GM12872 (cell line): ENCODE data around the gene KRT4.

ENCODE experiments used
- TF ChIP-seq, protein P1 (sequence below): IDR thresholded peaks from 3 replicates; pipeline ENCODE4 v1.5.1; 2011; ENCODE audit warnings: low read depth, mild to moderate bottlenecking, low read length, moderate library complexity; ENCODE audit not compliant: insufficient read depth

KRT4 gene

DNA sequence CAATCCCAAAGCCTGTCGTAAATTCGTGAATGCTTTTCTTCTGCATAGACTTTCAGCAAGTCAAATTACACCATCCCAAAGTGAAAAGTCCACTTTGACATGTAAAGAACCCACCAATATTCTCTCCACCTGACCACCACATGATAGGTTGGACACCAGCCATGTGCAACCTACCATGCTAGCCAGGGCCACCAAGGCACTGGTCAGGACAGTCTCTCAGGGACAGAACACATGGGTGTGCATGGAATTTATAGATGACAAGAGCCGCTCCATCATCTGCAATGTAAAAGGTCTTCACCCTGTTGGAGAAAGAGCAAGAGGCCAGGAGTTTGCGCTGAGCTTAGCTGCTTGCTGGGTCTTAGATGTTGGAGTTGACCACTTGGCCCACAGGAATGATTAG lies 31.4 kb downstream of the KRT4 start:
- TF ChIP-seq, protein P1, sequence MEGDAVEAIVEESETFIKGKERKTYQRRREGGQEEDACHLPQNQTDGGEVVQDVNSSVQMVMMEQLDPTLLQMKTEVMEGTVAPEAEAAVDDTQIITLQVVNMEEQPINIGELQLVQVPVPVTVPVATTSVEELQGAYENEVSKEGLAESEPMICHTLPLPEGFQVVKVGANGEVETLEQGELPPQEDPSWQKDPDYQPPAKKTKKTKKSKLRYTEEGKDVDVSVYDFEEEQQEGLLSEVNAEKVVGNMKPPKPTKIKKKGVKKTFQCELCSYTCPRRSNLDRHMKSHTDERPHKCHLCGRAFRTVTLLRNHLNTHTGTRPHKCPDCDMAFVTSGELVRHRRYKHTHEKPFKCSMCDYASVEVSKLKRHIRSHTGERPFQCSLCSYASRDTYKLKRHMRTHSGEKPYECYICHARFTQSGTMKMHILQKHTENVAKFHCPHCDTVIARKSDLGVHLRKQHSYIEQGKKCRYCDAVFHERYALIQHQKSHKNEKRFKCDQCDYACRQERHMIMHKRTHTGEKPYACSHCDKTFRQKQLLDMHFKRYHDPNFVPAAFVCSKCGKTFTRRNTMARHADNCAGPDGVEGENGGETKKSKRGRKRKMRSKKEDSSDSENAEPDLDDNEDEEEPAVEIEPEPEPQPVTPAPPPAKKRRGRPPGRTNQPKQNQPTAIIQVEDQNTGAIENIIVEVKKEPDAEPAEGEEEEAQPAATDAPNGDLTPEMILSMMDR: no peak

DNA sequence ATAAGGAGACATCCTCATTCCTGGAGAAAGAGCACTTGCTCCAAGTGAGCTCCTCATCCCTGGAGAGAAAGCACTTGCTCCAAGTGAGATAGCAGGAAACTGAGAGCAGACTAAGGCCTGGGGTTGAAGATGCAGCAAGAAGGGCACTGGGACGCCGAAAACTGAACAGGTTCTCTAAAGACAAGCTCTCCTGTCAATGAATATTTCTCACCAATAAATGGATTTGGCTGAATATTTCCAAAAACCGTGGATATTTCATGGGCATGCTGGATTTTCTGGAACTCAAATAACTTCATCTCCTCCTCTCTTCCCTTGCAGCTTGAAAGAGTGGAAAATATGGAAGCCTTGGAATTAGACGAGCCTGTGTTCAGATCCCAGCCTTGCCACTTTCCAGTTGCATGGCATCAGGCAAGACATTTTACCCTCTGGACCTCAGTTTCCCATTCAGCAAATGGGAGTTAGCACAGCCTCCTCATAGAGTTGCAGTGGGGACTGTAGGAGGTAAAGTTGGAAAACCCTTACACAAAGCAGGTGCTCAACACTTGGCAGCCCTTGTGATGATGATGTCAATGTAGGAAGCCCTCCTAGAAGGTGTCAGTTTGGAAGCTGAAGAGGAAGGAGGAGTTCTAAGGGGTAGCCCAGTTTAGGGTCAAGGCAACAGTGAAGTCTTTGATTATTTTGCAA lies 32.4 kb downstream of the KRT4 start:
- TF ChIP-seq, protein P1: no peak

DNA sequence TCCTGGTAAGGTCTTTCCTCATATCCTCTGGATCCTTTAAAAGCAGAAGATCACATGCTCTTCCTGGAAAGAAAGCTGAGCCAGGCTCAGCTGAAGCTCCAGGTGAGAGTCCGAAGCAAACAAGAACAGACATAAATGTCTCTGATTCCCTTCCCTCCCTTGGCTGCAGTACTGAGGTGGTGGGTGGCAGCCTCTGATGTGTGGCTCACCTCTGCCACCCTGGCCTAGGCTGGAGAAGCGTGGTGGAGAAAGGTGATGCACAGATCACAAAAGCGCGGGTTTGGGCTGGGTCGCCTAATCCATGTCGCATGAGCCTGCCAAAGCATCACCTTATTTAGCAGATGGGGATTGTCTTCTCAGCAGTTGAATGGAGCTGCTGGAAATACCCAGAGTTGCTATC lies 34.0 kb downstream of the KRT4 start:
- TF ChIP-seq, protein P1: no peak

DNA sequence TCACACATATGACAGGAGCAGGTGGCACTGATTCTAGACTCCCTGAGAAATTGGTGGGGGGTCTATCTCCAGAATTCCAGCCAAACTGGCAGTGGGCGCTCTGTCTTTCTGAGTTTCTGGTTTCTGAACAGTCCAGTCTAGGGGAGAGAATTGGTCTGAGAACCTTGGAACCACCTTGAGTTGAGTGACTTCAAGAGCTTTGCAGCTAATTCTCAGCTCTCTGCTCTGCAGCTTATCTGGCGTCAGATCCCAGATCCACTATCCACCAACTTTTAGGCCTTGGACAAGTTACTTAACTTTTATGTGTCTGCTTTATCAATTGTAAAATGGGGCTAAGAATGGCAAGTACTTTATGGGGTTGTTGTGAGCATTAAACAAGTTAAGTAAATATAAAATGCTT lies 35.1 kb downstream of the KRT4 start:
- TF ChIP-seq, protein P1: no peak

DNA sequence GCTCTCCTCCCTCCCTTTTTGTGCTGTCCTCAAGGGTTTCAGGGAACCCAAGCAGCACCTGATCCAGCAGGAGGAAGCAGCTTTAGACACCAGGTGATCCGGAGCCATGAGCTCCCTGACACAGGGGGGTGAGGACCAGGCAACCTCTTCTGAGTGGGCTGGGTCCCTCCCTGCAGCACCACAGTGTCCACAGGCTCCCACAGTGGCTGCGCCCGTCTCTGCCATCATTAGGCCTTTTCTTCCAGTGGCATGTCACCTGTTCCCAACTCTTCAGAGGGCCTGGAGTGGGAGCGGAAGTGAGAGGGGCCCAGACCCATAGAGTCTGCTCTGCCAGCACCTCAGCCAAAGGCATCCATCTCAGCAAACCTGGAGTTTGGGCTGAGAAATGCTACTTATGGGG lies 36.4 kb downstream of the KRT4 start:
- TF ChIP-seq, protein P1: no peak

DNA sequence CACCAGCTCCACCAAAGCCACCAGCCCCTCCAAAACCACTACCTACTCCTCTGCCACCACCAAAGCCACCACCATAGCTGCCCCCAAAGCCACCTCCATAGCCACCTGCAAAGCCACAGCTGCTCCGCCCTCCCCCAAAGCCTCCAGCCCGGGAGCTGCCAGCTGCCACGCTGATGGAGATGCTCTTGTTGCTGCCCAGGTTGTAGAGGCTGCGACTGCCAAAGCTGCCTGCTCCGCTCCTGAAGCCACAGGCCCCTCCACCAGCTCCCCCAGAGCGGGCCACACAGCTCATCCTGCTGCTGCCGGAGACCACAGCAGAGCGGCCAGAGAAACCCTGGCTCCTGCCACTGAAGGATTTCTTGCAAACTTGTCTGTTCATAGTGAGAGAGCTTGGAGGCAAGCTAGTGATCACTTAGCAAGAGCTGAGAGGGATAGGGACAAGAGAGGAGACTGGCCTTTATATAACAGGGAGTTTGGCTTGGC lies 37.0 kb downstream of the KRT4 start, which contains the start of gene KRT76:
Gene KRT76, minus strand, starts transcription at position 433 of the 483 bp plus-strand sequence. Its CDS starts 54 bp downstream, at position 379.
- TF ChIP-seq, protein P1: no peak

DNA sequence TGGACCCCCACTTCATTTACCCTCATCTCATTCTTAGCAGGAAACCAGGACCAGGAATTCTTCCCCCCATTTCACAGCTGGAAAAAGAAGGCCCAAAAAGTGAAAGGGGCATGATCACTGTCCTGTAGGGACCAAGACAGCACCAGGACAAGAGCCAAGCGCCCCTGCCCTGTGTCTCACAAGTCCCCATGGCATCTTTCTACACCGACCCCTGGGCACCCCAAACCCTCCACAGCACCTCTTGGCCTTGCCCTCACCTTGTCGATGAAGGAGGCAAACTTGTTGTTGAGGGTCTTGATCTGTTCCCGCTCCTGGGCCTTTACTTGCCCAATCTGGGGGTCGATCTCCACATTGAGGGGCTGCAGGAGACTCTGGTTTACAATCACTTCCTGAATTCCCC lies 37.5 kb downstream of the KRT4 start:
- TF ChIP-seq, protein P1: no peak
